ENCODE measurements around the gene FRYL.
"Not testable (repeated sequence)": the region's sequence is repeated elsewhere in the genome, so short reads cannot be mapped to it uniquely, and the experiment has no call there.

Gene FRYL

DNA sequence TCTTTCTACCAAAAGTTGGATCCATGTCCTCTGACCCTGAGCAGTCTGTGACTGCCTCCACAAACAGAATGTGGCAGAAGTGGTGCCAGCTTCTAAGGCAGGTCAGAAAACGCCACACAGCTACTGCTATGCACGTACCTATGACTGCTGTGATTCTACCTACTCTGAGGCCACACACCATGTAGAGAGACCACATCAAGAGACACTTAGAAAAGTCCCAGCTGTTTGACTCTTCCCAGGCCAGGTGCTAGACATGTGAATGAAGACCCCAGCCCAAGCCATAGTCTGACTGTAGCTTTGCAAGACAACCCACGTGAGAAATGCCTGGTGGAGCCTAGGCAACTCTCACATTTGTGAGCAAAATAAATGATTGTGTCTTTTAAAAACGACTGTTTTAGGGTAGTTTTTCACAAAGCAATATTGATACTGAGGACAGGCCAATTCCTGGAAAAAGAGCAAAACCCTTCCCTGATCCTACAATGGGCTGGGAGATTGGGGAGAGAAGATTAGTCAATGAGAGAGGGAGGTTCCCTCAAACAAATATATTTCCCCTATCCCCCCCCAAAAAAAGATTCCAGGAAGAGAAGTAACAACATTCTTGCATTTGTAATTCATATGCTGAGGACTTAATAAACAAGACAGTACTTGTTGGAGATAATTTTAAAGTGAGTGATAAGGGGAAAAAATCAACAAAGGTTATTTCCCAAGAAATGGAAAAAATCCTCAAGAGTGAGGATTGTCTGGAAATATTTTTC is 33.3 kb downstream of the FRYL start:
- no peak for DNase-seq (ENCODE audit: low spot score)

DNA sequence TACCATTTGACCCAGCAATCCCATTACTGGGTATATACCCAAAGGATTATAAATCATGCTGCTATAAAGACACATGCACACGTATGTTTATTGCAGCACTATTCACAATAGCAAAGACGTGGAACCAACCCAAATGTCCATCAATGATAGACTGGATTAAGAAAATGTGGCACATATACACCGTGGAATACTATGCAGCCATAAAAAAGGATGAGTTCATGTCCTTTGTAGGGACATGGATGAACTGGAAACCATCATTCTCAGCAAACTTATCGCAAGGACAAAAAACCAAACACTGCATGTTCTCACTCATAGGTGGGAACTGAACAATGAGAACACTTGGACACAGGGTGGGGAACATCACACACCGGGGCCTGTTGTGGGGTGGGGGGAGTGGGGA is 34.9 kb downstream of the FRYL start:
- not testable (repeated sequence) for DNase-seq (ENCODE audit: low spot score)

DNA sequence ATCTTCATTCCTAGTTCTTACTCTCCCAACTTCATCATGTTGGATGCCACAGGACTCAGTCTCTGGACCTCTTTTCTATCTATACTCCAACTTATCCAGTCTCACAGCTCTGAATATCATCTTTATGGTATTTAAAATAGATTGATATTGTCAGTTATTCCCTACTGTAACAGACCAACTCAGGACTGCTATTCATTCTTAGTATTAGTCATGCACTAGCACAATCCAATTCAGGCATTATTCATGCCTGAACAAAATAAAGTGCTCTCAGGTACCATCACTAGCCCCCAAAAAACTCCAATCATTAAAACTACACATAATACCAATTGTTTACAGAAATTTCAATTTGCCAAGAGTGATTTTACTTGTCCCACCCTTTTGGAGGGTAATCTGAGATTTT is 37.7 kb downstream of the FRYL start:
- DNase-seq (ENCODE audit: low spot score): no peak

DNA sequence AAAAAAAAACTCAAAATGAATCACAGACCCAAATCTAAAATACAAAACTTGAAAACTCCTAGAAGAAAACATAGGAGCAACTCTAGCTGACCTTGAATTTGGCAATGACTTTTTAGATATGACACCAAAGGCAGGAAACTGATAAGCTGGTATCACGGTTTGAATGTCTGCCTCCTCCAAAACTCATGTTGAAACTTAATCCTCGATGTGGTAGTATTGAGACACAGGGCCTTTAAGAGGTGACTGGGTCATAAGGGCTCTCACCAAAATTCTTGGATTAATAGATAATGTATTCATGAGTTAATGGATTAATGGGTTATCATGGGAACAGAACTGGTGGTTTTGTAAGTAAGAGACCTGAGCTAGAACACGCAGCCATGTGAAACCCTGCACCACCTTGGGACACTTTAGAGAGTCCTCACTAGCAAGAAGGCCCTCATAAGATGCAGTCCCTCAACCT is 40.5 kb downstream of the FRYL start:
- no peak for DNase-seq (ENCODE audit: low spot score)

DNA sequence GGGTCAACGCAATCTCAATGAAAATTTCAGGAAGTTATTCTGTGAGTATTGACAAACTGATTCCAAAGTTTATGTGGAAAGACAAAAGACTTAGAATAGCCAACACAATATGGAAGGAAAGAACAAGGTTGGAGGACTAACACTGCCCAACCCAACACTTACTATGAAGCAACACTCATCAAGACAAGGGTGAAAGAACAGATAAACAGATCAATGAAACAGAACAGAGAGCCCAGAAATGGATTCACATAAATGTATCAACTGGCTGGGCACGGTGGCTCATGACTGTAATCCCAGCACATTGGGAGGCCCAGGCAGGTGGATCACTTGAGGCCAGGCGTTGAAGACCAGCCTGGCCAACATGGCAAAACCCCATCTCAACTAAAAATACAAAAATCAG is 41.2 kb downstream of the FRYL start:
- no peak for DNase-seq (ENCODE audit: low spot score)

DNA sequence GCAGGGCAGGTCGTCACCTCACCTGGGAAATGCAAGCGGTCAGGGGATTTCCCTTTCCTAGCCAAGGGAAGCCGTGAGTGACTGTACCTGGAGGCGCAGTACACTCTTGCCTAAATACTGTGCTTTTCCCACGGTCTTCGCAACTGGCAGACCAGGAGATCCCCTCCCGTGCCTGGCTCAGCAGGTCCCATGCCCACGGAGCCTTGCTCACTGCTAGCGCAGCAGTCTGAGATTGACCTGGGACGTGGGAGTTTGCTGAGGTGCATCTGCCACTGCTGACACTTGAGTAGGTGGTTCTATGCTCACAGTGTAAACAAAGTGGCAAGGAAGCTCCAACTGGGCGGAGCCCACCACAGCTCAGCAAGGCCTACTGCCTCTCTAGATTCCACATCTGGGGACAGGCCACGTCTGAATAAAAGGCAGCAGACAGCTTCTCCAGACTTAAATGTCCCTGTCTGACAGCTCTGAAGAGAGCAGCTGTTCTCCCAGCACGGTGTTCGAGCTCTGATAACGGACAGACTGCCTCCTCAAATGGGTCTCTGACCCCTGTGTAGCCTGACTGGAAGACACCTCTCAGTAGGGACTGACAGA is 51.1 kb downstream of the FRYL start:
- not testable (repeated sequence) for DNase-seq (ENCODE audit: low spot score)

DNA sequence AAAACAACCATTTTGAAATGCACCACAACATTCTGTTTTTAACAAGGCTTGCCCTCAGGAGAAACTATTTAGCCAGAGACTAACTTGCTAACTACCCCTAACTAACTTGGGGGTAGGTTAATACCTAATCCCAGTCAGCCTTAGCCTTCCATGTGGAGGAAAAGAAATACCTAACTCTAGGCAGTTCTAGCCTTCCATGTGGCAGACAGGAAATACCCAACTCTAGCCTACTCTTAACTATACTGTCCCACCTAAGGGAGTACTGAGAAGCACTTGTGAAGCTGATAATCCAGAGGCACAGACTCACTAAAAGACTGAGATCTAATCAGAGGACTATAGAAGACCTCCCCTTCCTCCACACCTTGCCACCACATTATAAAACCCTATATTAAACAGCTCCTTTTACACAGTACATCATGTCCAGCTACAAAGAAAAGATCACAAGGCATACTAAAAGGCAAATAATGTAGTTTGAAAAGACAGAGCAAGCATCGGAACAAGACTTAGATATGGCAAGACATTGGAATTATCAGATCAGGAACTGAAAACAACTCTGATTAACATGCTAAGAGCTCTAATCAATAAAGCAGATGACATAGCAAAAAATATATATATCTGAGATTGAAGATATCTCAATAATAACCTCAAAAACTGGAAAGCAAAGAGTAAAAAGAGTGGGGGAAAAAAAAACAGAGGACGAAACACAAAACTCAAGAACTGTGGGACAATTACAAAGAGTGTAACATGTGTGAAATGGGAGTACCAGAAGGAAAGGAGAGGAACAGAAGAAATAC is 52.2 kb downstream of the FRYL start:
- no peak for DNase-seq (ENCODE audit: low spot score)

DNA sequence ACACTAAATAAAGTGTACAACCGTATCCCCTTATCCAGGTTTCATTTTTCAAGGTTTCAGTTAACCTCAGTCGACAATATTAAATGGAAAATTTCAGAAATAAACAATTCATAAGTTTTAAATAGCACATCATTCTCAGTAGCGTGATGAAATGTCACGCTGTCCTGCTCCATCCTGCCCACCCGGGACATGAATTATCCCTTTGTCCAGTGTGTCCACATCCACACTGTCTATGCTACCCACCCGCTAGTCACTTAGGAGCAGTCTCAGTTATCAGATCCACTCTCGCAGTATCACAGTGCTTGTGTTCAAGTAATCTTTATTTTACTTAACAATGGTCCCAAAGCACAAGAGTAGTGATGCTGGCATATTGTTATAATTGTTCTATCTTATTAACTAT is 54.7 kb downstream of the FRYL start:
- no peak for DNase-seq (ENCODE audit: low spot score)

DNA sequence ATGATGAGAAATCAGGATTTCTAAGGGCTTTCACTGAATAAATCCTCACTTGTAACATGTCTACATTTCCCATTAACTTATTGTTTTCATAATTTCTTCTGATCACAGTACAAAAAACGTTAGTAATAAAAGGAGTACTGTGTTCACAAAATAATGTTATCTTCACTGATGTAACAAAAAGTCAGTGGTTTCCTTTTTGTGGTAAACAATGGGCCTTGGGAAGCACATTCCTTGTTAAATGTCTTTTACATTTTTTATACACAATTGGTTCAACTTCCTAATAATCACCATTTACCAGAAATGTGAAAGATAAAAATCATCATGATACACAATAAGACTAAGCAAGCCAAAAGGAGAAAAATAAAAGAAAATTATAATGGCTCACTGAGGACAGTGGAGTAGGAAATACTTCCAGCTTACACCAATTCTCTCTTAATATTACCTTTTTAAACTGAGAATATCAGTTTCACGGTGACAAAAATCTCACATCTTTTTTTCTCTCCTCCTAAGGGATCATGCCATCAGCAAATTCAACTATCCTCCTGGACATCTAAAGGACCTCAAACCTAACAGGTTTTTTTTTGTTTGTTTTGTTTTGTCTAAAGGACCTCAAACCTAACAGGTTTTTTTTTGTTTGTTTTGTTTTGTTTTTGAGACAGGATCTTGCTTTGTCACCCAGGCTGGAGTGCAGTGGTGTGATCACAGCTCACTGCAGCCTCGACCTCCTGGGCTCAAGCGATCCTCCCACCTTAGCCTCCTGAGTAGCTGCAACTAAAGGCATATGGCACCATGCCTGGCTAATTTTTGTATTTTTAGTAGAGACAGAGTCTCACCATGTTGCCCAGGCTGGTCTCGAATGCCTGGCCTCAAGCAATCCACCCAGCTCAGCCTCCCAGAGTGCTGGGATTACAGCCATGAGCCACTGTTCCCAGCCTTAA is 57.3 kb downstream of the FRYL start:
- DNase-seq (ENCODE audit: low spot score): no peak

DNA sequence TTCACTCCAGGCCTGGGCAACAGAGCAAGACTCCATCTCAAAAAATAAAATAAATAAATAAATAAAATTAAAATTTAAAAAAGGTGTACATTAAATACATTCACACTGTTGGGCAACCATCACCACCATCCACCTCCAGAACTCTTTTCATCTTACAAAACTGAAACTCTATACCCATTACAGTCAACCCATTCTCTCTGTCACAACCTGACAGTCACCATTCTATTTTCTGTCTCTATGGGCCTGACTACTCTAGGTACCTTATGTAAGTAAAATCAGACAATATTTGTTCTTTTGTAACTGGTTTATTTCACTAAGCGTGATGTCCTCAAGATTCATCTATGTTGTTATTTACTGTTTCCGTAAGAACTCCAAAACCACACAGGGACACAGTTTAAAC is 59.6 kb downstream of the FRYL start:
- DNase-seq (ENCODE audit: low spot score): no peak

DNA sequence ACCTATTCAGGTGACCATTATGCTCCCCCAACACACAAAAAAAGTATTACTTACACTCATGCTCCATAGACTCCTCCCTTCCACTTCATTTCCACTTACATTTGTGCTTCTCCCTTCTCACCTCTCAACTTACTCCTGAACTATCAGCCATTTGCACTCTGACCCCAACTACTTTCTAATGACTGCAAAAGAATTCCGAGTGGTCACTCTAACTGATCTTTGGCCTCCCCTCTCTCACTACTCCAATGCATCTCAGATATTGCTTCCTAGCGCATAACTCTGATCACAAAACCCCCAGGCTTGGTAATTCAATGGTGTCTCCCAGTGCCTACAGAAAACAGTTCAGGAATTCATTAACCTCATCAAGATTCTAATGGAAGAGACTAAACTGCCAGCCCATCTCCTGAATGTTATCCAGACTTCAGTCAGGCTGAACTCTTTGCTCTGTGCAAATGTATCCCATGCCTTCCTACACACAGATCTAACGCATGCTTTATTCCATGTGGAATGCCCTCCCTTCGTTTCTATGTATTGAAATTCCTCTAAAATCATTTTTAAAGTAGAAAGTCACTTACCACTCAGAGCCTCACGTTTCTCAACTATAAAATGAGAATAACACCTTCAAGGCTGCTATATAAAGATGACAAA is 61.1 kb downstream of the FRYL start:
- DNase-seq (ENCODE audit: low spot score): no peak

DNA sequence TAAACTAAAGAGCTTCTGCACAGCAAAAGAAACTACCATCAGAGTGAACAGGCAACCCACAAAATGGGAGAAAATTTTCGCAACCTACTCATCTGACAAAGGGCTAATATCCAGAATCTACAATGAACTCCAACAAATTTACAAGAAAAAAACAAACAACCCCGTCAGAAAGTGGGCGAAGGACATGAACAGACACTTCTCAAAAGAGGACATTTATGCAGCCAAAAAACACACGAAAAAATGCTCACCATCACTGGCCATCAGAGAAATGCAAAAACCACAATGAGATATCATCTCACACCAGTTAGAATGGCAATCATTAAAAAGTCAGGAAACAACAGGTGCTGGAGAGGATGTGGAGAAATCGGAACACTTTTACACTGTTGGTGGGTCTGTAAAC is 63.8 kb downstream of the FRYL start:
- not testable (repeated sequence) for DNase-seq (ENCODE audit: low spot score)

DNA sequence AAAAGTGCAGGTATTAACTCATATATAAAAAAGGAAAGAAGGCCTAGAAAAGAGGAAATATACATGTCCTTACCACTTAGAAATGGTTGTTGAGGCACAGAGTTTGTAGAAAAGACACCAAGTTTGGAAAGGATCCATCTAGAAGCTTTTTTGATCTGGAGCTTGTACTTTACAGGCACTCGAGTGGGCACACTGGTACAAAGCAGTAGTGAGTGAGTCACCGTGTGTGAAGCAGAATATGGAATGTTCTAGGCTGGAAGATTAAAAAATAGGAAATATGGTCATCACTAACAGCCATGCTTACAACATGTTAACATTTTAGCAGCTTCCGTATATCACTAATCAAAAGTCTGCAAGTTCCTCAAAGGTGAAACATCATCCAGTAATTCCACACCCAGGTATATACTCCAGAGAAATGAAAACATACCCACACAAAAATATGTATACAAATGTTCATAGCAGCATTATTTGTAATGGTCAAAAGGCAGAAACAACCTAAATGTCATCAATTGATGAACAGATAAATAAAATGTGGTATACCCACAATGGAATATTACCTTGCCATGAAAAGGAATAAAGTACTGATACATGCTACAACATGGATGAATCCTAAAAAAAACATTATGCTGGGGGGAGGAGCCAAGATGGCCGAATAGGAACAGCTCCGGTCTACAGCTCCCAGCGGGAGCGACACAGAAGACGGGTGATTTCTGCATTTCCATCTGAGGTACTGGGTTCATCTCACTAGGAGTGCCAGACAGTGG is 69.5 kb downstream of the FRYL start:
- no peak for DNase-seq (ENCODE audit: low spot score)

DNA sequence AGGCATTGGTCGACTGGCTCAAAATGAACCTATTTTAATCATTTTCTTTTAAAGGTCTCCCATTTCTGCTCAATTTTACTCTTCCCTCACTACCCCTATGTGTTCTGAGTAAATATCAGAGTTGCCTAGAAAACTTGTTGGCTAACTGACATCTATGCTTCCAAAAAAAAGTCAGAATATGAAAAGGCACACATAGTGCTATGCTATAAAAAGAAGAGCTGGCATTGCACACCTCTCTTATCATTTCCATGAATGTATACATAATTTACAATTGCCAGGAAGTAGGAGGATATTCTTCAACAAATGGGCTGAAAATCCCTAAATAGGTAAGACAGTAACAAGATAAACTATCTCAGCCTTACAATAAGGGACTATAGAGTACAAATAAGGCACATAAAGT is 70.2 kb downstream of the FRYL start:
- no peak for DNase-seq (ENCODE audit: low spot score)

DNA sequence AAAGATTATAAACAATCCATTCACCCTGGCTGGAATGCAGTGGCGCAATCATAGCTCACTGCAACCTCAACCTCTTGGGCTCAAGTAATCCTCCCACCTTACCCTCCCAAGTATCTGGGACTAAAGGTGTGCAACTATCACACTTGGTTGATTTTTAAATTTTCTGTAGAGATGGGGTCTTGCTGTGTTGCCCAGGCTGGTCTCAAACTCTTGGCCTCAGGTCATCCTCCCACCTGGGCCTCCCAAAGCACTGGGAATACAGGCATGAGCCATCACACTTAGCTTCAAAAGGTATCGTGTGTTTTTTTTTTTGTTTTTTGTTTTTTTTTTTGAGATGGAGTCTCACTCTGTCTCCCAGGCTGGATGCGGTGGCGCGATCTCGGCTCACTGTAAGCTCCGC is 71.5 kb downstream of the FRYL start:
- no peak for DNase-seq (ENCODE audit: low spot score)

DNA sequence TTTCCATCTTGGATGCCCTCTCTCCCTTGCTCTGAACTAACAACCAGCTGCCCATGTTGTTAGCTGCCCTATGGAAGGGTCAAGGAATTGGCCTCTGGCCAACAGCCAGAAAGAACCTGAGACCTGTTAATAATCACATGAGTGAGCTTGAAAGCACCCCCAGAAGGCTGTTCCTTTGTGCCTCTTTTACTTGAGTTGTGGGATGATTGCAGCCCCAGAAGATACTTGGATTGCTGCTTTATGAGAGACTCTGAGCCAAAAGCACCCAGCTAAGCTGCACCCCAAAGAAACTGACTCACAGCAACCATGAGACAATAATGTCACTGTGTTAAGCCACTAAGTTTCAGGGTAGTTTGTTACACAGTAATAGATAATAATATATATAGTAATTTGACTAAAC is 73.3 kb downstream of the FRYL start:
- DNase-seq (ENCODE audit: low spot score): no peak

DNA sequence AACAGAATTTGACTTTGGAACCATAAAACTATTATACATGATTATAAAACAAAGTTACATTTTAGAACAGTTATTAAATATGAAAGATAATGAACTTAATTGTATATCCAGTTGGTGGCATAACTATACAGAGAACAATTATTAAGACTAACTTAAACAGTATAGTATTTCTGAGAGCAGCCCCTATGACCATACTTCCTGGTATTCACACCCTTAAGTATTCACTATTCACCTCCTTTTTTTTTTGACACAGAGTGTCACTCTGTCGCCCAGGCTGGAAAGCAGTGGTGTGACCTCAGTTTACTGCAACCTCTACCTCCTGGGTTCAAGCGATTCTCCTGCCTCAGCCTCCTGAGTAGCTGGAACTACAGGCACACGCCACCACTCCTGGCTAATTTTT is 74.5 kb downstream of the FRYL start:
- DNase-seq (ENCODE audit: low spot score): no peak

DNA sequence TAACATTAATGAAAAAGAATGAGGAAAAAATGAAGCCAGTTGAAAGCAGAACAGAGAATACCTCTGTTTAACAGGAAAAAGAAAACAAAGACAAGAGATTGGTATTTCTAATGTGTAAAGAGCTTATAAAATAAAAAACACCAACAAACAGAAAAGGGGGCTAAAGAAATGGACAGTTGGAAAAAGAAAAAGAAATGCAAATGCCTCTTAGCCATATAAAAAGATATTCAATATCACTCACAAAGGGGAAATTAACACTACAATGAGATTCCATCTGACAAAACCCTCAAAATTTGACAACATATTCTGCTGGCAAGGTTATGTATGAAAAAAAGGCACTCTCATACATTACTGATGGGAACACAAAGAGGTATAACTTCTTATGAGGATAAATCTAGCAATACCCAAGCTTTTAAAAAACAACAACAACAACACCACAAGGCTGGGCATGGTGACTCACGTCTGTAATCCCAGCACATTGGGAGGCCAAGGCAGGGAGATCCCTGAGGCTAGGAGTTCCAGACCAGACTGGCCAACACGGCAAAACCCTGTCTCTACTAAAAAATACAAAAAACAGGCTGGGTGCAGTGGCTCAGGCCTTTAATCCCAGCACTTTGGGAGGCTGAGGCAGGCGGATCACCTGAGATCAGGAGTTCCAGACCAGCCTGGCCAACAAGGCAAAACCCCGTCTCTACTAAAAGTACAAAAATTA is 75.8 kb downstream of the FRYL start:
- no peak for DNase-seq (ENCODE audit: low spot score)

DNA sequence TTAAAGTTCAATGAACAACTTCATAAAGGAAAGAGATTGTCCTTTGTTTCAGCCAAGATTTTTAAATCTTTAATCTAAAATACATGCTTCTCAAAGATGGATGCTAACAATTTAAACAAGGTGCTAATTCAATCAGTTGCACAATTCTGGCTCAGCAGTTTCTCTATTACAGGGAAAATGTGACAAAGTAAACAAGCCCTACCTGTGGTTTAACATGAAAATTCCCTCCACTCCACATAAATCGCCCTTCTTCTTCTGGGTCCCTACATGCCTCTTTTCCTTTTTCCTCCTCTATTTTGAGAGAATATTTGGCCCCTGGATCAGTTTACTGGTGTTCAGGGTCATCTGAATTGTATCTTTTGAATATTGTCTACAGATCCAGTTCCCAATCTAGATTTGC is 80.6 kb downstream of the FRYL start:
- no peak for DNase-seq (ENCODE audit: low spot score)

Measured in CD4-positive, alpha-beta T cell treated with Interleukin-6 at 100 ng/mL for 8 hours (primary cell).